Gastroesophageal sphincter (tissue), 4 donors: ENCODE results near the gene TATDN3. TPM values are rescaled to one million over a fixed set of nuclear protein-coding genes. Genes with fewer than 3 reads are reported as not detected.
"Not testable (repeated sequence)": the region's sequence is repeated elsewhere in the genome, so short reads cannot be mapped to it uniquely, and the experiment has no call there.

ENCODE experiments used
- ATAC-seq: fragments of 150-250 bp; one replicate; pipeline ENCODE4 v1.9.1; 2016; ENCODE audit warnings: mild to moderate bottlenecking, moderate library complexity
- H3K27ac ChIP-seq, 4 donors: fragments of 200-600 bp; sonication (generic) in 3 of 4; 1 replicate in 3 of 4; 2 replicates in 1 of 4; pipeline ENCODE4 v1.5.1; 2016 to 2019
- H3K27me3 ChIP-seq: fragments of 200-600 bp; sonication (generic); one replicate; pipeline ENCODE4 v1.5.1; 2019
- H3K36me3 ChIP-seq, 2 donors: fragments of 200-600 bp; sonication (generic); one replicate each; pipeline ENCODE4 v1.5.1; 2019; ENCODE audit warnings: control low read depth in 1 of 2
- H3K4me1 ChIP-seq, 3 donors: fragments of 200-600 bp; sonication (generic); 1 replicate in 2 of 3; 2 replicates in 1 of 3; pipeline ENCODE4 v1.5.1; 2016 to 2019; ENCODE audit warnings: control low read depth in 2 of 3
- H3K4me3 ChIP-seq, 2 donors: fragments of 200-600 bp; sonication (generic); one replicate each; pipeline ENCODE4 v1.5.1; 2019; ENCODE audit warnings: mild to moderate bottlenecking in 1 of 2, moderate library complexity in 1 of 2
- H3K9me3 ChIP-seq, 3 donors: fragments of 200-600 bp; sonication (generic); one replicate each; pipeline ENCODE4 v1.5.1; 2017 to 2019; ENCODE audit warnings: control low read depth in 2 of 3
- CTCF ChIP-seq, 4 experiments: fragments of 200-600 bp in 2 of 4; fragments of 450-650 bp in 2 of 4; sonication (generic) in 1 of 4; IDR thresholded peaks; one replicate each; pipeline ENCODE4 v1.5.1; 2017 to 2019; ENCODE audit warnings: antibody characterized with exemption in 4 of 4, mild to moderate bottlenecking in 2 of 4, moderate library complexity in 2 of 4
- EP300 ChIP-seq: sonication (generic); formaldehyde crosslinking; IDR thresholded peaks from one replicate; pipeline ENCODE4 v1.6.1; 2017; ENCODE audit warnings: antibody characterized with exemption, mild to moderate bottlenecking
- POLR2A ChIP-seq, 2 donors: fragments of 450-650 bp; IDR thresholded peaks; one replicate each; pipeline ENCODE4 v1.6.1; 2017; ENCODE audit warnings: antibody characterized with exemption in 2 of 2, mild to moderate bottlenecking in 2 of 2, moderate library complexity in 1 of 2
- POLR2AphosphoS5 ChIP-seq: sonication (generic); formaldehyde crosslinking; IDR thresholded peaks from one replicate; pipeline ENCODE4 v1.6.1; 2017; ENCODE audit warnings: antibody characterized with exemption
- WGBS, 2 donors: methylation state at CpG; one replicate each; pipeline ENCODE4 v1.1.5; 2018; ENCODE audit warnings: low coverage in 1 of 2; 5-methylcytosine and 5-hydroxymethylcytosine counted together
- small RNA-seq, 4 donors: library from RNA; depleted of rRNA; stranded (forward); fragments of <200 nt; gene quantifications; one replicate each; pipeline ENCODE3, GENCODE V24; 2016
- total RNA-seq, 4 donors: library from RNA; depleted of rRNA; stranded (reverse); fragments of >200 nt; gene quantifications; one replicate each; pipeline ENCODE4 v1.1.0, GENCODE V29; 2016

The TATDN3 gene
- total RNA-seq, 4 donors from 2014 or later = 7.9 to 23.0 (median 9.9) TPM

- H3K4me1 ChIP-seq = peaks cover 0 to 45% (median 4%) of the 10 kb centered on the region in 3 donors
- no peak overlapping the region for H3K4me3 ChIP-seq
- no peaks in the 10 kb centered on the region for H3K27me3 ChIP-seq
- H3K9me3 ChIP-seq = no peaks in the 10 kb centered on the region
- 88 to 95% methylated on average over 2 of the region's 2 CpGs for WGBS, 2 donors
- H3K36me3 ChIP-seq = peaks cover 0 to 14% of the 10 kb centered on the region in 2 donors
- no peak overlapping the region for H3K27ac ChIP-seq
- TF ChIP-seq CTCF (IDR thresholded peaks at IDR 0.05) = no peak
- no peak for TF ChIP-seq POLR2AphosphoS5
- no peak for TF ChIP-seq EP300
- no peak for ATAC-seq
Observed at GRCh38 chr1:212862111-212862690, 70.5 kb downstream of the TATDN3 start.

GRCh38 chr1:212863345-212863744 lies 71.7 kb downstream of the TATDN3 start:
- not testable (repeated sequence) for H3K27ac ChIP-seq, H3K4me3 ChIP-seq, ATAC-seq, H3K9me3 ChIP-seq, H3K27me3 ChIP-seq
- H3K36me3 ChIP-seq = peaks cover 0 to 24% of the 10 kb centered on the region in 2 donors
- H3K4me1 ChIP-seq = peaks cover 0 to 41% (median 4%) of the 10 kb centered on the region in 3 donors
- 100% methylated on average over 3 of the region's 10 CpGs; no CpG with 5 or more reads in 1 of the 2 donors for WGBS, 2 donors

- no peak overlapping the region for H3K27ac ChIP-seq
- 81 to 90% methylated on average over 4 of the region's 4 CpGs for WGBS, 2 donors
- ATAC-seq = no peak
Observed at GRCh38 chr1:212864201-212864600, 72.5 kb downstream of the TATDN3 start.

More at GRCh38 chr1:212864201-212864600, 72.5 kb downstream of the TATDN3 start:
- Histone ChIP-seq H3K9me3 (no peaks in the 10 kb centered on the region), H3K4me1 (peaks cover 0 to 34% (median 0%) of the 10 kb centered on the region in 3 donors), H3K4me3 (no peak overlapping the region), H3K27me3 (no peaks in the 10 kb centered on the region), H3K36me3 (peaks cover 0 to 26% of the 10 kb centered on the region in 2 donors)
- no peak for TF ChIP-seq POLR2AphosphoS5
- no peak for TF ChIP-seq CTCF (IDR thresholded peaks at IDR 0.05)
- TF ChIP-seq POLR2A (IDR thresholded peaks at IDR 0.05) = no peak
- no peak for TF ChIP-seq EP300

Small RNAs within 50 kb of the gene (small RNA-seq; reads per million reads assigned to genes)
- gene AC104333.1 (0 reads per million in 4 donors), gene AC104333.2 (0 reads per million in 4 donors)

Other genes with a start within 250 kb of the TATDN3 start
- gene ATF3, start 183.1 kb upstream of the TATDN3 start, total RNA-seq = 10 to 100 TPM in 2 of 4 donors, 1 to 10 TPM in 2; 4.0 to 17.2 (median 9.4) TPM
- 1 to 10 TPM in 3 of 4 donors, under 1 TPM in 1; 0.31 to 3.9 (median 3.7) TPM for gene BATF3, start 92.1 kb upstream of the TATDN3 start, total RNA-seq
- 10 to 100 TPM; 20.1 to 36.4 (median 31.1) TPM for gene NSL1, start 117 bp upstream of the TATDN3 start, total RNA-seq
- gene SPATA45, start 55.8 kb downstream of the TATDN3 start, total RNA-seq = not detected
- gene FLVCR1, start 66.4 kb downstream of the TATDN3 start, total RNA-seq = 1 to 10 TPM; 3.2 to 9.2 (median 4.4) TPM
- 1 to 10 TPM in 3 of 4 donors, under 1 TPM in 1; 0.67 to 9.0 (median 1.5) TPM for gene VASH2, start 158.6 kb downstream of the TATDN3 start, total RNA-seq
- gene ANGEL2, start 224.0 kb downstream of the TATDN3 start, total RNA-seq = 10 to 100 TPM; 20.9 to 85.1 (median 39.0) TPM